ENCODE measurements around the gene PANK4.

PANK4 gene

DNA sequence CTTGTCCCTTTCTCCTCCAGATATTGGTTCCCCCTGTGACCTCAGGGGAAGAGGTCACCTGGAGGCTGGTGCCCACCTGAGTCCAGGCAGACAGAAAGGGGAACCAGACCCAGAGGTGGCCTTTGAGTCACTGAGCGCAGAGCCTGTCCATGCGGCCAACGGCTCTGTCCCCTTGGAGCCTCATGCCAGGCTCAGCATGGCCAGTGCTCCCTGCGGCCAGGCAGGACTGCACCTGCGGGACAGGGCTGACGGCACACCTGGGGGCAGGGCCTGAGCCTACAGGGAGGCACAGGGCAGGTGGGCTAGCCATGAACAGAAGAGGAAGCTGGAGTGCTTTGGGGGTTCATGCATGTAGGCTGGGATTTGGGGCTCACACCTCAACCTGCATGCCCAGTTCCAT lies 32.5 kb upstream of the PANK4 start:
- Histone ChIP-seq H4K20me1 (ENCODE audit: low read depth, low read length) (no peaks in the 10 kb centered on the region), H3K4me2 (ENCODE audit: low read depth, low read length, poor library complexity, severe bottlenecking) (no peak overlapping the region), H3K9me2 (replicated peaks; ENCODE audit: insufficient read depth, low read length) (no peaks in the 10 kb centered on the region), H3F3A (ENCODE audit: insufficient read depth) (no peaks in the 10 kb centered on the region), H3K36me3 (ENCODE audit: low read length) (no peaks in the 10 kb centered on the region), H3K27me3 (ENCODE audit: low read length) (no peaks in the 10 kb centered on the region), H3K4me3 (ENCODE audit: insufficient read depth, low read length, poor library complexity, severe bottlenecking) (no peak overlapping the region), H3K27ac (ENCODE audit: low read depth, low read length) (no peak overlapping the region), H3K79me2 (ENCODE audit: insufficient read depth, low read length) (no peaks in the 10 kb centered on the region), H2AFZ (ENCODE audit: low read depth, low read length, severe bottlenecking) (no peak overlapping the region), H3K9me3 (ENCODE audit: insufficient read depth, low read length) (no peaks in the 10 kb centered on the region), H3K9ac (ENCODE audit: low read length) (no peak overlapping the region)
- no peak for TF ChIP-seq EZH2phosphoT487 (conservative IDR thresholded peaks at IDR 0.05; ENCODE audit: low read length)
- TF ChIP-seq, protein P1, sequence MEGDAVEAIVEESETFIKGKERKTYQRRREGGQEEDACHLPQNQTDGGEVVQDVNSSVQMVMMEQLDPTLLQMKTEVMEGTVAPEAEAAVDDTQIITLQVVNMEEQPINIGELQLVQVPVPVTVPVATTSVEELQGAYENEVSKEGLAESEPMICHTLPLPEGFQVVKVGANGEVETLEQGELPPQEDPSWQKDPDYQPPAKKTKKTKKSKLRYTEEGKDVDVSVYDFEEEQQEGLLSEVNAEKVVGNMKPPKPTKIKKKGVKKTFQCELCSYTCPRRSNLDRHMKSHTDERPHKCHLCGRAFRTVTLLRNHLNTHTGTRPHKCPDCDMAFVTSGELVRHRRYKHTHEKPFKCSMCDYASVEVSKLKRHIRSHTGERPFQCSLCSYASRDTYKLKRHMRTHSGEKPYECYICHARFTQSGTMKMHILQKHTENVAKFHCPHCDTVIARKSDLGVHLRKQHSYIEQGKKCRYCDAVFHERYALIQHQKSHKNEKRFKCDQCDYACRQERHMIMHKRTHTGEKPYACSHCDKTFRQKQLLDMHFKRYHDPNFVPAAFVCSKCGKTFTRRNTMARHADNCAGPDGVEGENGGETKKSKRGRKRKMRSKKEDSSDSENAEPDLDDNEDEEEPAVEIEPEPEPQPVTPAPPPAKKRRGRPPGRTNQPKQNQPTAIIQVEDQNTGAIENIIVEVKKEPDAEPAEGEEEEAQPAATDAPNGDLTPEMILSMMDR (IDR thresholded peaks at IDR 0.05; ENCODE audit: insufficient read depth, low read length, poor library complexity, severe bottlenecking): no peak

DNA sequence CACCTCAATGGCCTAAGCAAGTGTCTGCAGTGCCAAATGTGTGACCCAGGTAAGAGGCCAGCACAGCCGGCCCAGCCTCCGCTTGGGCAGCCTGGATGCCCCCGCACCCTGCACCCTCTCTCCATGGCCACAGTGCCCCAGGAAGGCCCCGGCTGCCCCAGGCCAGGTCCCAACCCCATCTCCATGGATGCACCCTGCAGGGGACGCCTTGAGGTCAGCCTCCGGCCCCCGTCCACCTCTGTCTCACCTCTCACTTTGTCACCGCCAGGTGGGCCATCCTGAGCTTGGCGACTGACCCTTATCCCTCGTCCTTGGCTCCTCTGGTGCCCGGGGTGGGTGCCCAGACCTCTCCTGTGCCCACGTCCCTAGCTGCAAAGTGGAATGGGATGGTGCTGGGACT lies 32.0 kb upstream of the PANK4 start:
- no peak overlapping the region for H3K4me2 ChIP-seq (ENCODE audit: low read depth, low read length, poor library complexity, severe bottlenecking)
- H3F3A ChIP-seq (ENCODE audit: insufficient read depth): no peaks in the 10 kb centered on the region
- no peaks in the 10 kb centered on the region for H3K27me3 ChIP-seq (ENCODE audit: low read length)

GRCh38 chr1:2557482-2558400 lies 31.3 kb upstream of the PANK4 start:
- Histone ChIP-seq H2AFZ (ENCODE audit: low read depth, low read length, severe bottlenecking) (no peak overlapping the region), H3F3A (ENCODE audit: insufficient read depth) (no peaks in the 10 kb centered on the region), H3K27me3 (ENCODE audit: low read length) (no peaks in the 10 kb centered on the region), H3K27ac (ENCODE audit: low read depth, low read length) (no peak overlapping the region), H3K36me3 (ENCODE audit: low read length) (no peaks in the 10 kb centered on the region), H3K4me2 (ENCODE audit: low read depth, low read length, poor library complexity, severe bottlenecking) (no peak overlapping the region), H3K79me2 (ENCODE audit: insufficient read depth, low read length) (no peaks in the 10 kb centered on the region), H4K20me1 (ENCODE audit: low read depth, low read length) (no peaks in the 10 kb centered on the region), H3K9me3 (ENCODE audit: insufficient read depth, low read length) (no peaks in the 10 kb centered on the region), H3K9me2 (replicated peaks; ENCODE audit: insufficient read depth, low read length) (no peaks in the 10 kb centered on the region), H3K9ac (ENCODE audit: low read length) (no peak overlapping the region), H3K4me3 (ENCODE audit: insufficient read depth, low read length, poor library complexity, severe bottlenecking) (no peak overlapping the region)
- no peak for TF ChIP-seq EZH2phosphoT487 (conservative IDR thresholded peaks at IDR 0.05; ENCODE audit: low read length)
- TF ChIP-seq, protein P1 (IDR thresholded peaks at IDR 0.05; ENCODE audit: insufficient read depth, low read length, poor library complexity, severe bottlenecking): no peak

More for the DNA sequence above, 32.0 kb upstream of the PANK4 start:
- no peaks in the 10 kb centered on the region for H3K79me2 ChIP-seq (ENCODE audit: insufficient read depth, low read length)
- H3K27ac ChIP-seq (ENCODE audit: low read depth, low read length): no peak overlapping the region
- no peak overlapping the region for H3K9ac ChIP-seq (ENCODE audit: low read length)
- H2AFZ ChIP-seq (ENCODE audit: low read depth, low read length, severe bottlenecking): no peak overlapping the region
- H3K9me2 ChIP-seq (replicated peaks; ENCODE audit: insufficient read depth, low read length): no peaks in the 10 kb centered on the region
- H3K36me3 ChIP-seq (ENCODE audit: low read length): no peaks in the 10 kb centered on the region
- H3K9me3 ChIP-seq (ENCODE audit: insufficient read depth, low read length): no peaks in the 10 kb centered on the region
- no peak for TF ChIP-seq EZH2phosphoT487 (conservative IDR thresholded peaks at IDR 0.05; ENCODE audit: low read length)
- TF ChIP-seq, protein P1 (IDR thresholded peaks at IDR 0.05; ENCODE audit: insufficient read depth, low read length, poor library complexity, severe bottlenecking): no peak
- no peaks in the 10 kb centered on the region for H4K20me1 ChIP-seq (ENCODE audit: low read depth, low read length)
- H3K4me3 ChIP-seq (ENCODE audit: insufficient read depth, low read length, poor library complexity, severe bottlenecking): no peak overlapping the region
